HG02970 (cell line): ENCODE measurements around the gene JPT1.

Experiments used
- ATAC-seq: cut with Tn5 transposase; IDR thresholded peaks from one replicate; pipeline ENCODE4 v1.9.1; 2021; ENCODE audit warnings: mild to moderate bottlenecking, moderate library complexity, moderate number of reproducible peaks; ENCODE audit not compliant: unreplicated experiment, low FRiP score

JPT1 gene

DNA sequence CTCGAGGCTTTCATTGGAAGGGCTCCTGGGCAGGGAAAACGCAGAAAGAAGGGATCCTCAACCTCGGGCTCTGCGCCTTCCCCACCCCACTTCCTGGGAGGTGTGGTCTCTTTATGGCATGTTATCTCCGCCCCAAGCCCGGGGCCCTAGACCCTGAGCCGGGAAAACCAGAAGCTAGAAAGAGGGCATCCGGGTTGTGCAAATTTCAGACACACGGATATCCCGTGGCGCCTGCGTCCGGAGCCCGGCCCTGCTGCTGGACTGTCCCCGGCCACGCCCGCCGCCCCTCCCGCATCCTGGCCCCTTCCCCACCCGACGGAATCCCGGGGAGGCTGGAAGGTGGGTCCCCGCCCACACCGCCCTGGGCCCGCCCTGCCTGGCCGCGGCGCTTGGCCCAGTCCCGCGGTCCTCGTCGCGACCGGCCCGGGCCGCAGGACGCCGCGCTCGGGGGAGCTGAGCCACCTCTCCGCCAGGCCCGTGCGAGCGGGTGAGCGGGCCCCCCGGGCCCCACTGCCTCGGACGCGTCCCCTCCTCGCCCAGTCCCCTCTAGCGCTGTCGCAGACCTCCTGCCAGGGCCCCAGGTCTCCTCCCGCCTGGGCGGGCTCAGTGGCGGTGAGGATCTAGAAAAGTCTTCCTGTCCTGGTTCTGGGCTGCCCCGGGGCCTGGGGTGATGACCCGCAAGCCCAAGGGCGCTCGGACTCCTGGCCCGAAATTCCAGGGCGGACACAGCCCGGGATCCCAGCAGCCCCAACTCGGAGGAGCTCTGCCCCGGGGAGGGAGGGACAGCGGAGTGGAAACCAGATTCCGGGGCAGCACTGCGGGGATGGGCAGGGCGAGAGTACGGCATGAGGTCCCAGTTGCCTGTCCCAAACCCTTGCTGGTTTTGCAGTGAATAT lies 66.5 kb downstream of the JPT1 start, which contains the start of gene SLC16A5:
Gene SLC16A5 (plus strand): TSS at position 397 of the 896 bp plus-strand sequence. CDS start 5,683 bp downstream, outside the sequence.
- no peak for ATAC-seq

DNA sequence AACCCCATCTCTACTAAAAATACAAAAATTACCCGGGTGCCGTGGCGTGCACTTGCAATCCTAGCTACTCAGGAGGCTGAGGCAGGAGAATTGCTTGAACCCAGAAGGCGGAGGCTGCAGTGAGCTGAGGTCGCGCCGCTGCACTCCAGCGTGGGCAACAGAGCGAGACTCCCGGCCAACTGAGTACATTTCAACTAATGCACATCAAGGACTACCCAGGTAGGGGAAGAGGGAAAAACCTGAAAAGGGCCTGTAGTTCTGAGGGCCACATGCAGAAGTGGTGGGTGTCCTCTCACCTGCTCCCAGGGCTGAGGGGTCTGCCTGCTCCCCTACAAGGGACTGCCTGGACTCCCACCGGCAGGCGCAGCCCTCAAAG lies 67.1 kb downstream of the JPT1 start:
- ATAC-seq: no peak

DNA sequence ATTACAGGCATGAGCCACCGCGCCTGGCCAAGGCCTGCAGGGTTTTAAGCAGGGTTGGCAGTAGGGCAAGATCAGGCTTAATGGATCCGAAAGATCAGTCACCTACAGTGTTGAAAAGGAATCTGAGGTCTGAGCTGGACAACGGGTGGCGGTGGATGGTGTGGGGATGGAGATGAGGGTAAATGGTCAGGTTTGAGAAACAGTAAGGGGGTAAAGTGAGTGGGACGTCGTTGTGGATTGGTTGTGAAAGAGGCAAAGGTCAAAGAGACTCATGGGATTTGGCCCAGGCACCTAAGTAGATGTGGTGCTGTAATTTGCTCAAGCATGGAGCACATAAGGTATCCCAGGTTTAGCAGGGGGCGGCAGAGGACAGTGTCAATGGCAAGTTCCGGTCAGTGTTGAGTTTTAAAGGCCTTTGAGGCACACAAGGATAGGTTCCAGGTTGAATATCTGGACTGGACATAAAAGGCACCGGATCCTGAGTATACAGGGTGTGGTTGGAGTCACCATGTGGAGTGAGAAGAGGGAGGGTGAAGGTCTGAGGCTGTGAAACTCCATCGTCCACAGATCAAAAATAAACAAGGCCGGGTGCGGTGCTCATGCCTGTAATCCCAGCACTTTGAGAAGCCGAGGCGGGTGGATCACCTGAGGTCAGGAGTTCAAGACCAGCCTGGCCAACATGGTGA lies 67.7 kb downstream of the JPT1 start:
- ATAC-seq: no peak
